Measurements from ENCODE around the gene ZNF184.

ZNF184 gene

GRCh38 chr6:27492631-27493190 is 19.8 kb upstream of the ZNF184 start:
- in situ Hi-C loops (cut with MboI; ENCODE audit: low sequenced_read_pairs): no loop called here

- in situ Hi-C loops (cut with MboI; ENCODE audit: low sequenced_read_pairs): loop anchor here (10.0 kb wide), 3 partner anchors 325 to 425 kb away; no protein-coding TSS in a partner anchor
These were observed 6.6 kb upstream of the ZNF184 start for GRCh38 chr6:27479319-27480182.

- in situ Hi-C loops (cut with MboI; ENCODE audit: low sequenced_read_pairs): loop anchor here (10.0 kb wide), 3 partner anchors 324 to 426 kb away; no protein-coding TSS in a partner anchor
These were observed 5.9 kb upstream of the ZNF184 start for GRCh38 chr6:27478706-27479318.

GRCh38 chr6:27478141-27478705 is 5.3 kb upstream of the ZNF184 start:
- in situ Hi-C loops (cut with MboI; ENCODE audit: low sequenced_read_pairs): loop anchor here (10.0 kb wide), 3 partner anchors 323 to 427 kb away; no protein-coding TSS in a partner anchor

GRCh38 chr6:27477318-27478013 is 4.6 kb upstream of the ZNF184 start:
- in situ Hi-C loops (cut with MboI; ENCODE audit: low sequenced_read_pairs): loop anchor here (10.0 kb wide), 3 partner anchors 323 to 427 kb away; no protein-coding TSS in a partner anchor

- in situ Hi-C loops (cut with MboI; ENCODE audit: low sequenced_read_pairs): loop anchor here (10.0 kb wide), 3 partner anchors 321 to 429 kb away; no protein-coding TSS in a partner anchor
These were observed 3.2 kb upstream of the ZNF184 start for GRCh38 chr6:27476090-27476489.

- in situ Hi-C loops (cut with MboI; ENCODE audit: low sequenced_read_pairs): loop anchor here (10.0 kb wide), 3 partner anchors 320 to 430 kb away; no protein-coding TSS in a partner anchor
These were observed 1.8 kb upstream of the ZNF184 start for GRCh38 chr6:27474672-27475071.

- in situ Hi-C loops (cut with MboI; ENCODE audit: low sequenced_read_pairs): loop anchor here (10.0 kb wide), 3 partner anchors 319 to 431 kb away; no protein-coding TSS in a partner anchor
These were observed 1.2 kb upstream of the ZNF184 start for GRCh38 chr6:27474172-27474465.

GRCh38 chr6:27472182-27472616 is 706 bp downstream of the ZNF184 start:
- in situ Hi-C loops (cut with MboI; ENCODE audit: low sequenced_read_pairs): loop anchor here (10.0 kb wide), 3 partner anchors 317 to 433 kb away; no protein-coding TSS in a partner anchor

- in situ Hi-C loops (cut with MboI; ENCODE audit: low sequenced_read_pairs): loop anchor here (10.0 kb wide), 3 partner anchors 317 to 433 kb away; no protein-coding TSS in a partner anchor
These were observed 1.4 kb downstream of the ZNF184 start for GRCh38 chr6:27471365-27472115.

GRCh38 chr6:27470023-27470422 is 2.9 kb downstream of the ZNF184 start:
- in situ Hi-C loops (cut with MboI; ENCODE audit: low sequenced_read_pairs): loop anchor here (10.0 kb wide), 3 partner anchors 315 to 435 kb away; no protein-coding TSS in a partner anchor

- in situ Hi-C loops (cut with MboI; ENCODE audit: low sequenced_read_pairs): no loop called here
These were observed 4.6 kb downstream of the ZNF184 start for GRCh38 chr6:27468334-27468733.

- in situ Hi-C loops (cut with MboI; ENCODE audit: low sequenced_read_pairs): no loop called here
These were observed 20.4 kb downstream of the ZNF184 start for GRCh38 chr6:27452496-27452897.

GRCh38 chr6:27451660-27452390 is 21.1 kb downstream of the ZNF184 start:
- in situ Hi-C loops (cut with MboI; ENCODE audit: low sequenced_read_pairs): no loop called here

GRCh38 chr6:27448456-27448855 is 24.4 kb downstream of the ZNF184 start:
- in situ Hi-C loops (cut with MboI; ENCODE audit: low sequenced_read_pairs): no loop called here

GRCh38 chr6:27442932-27443331 is 30.0 kb downstream of the ZNF184 start:
- in situ Hi-C loops (cut with MboI; ENCODE audit: low sequenced_read_pairs): no loop called here

GRCh38 chr6:27441001-27441400 is 31.9 kb downstream of the ZNF184 start:
- in situ Hi-C loops (cut with MboI; ENCODE audit: low sequenced_read_pairs): no loop called here

GRCh38 chr6:27439371-27439770 is 33.5 kb downstream of the ZNF184 start:
- in situ Hi-C loops (cut with MboI; ENCODE audit: low sequenced_read_pairs): no loop called here

GRCh38 chr6:27433714-27434113 is 39.2 kb downstream of the ZNF184 start:
- in situ Hi-C loops (cut with MboI; ENCODE audit: low sequenced_read_pairs): no loop called here

Measured in HL-60/S4 (cell line).